ENCODE measurements around the gene ELAC2. TPM values are rescaled to one million over a fixed set of nuclear protein-coding genes. Genes with fewer than 3 reads are reported as not detected.

The ELAC2 gene
- total and polyA plus RNA-seq, 3 experiments from 2014 or later: 54.2 to 86.3 (median 84.5) TPM

GRCh38 chr17:12966413-12966812 is 51.4 kb downstream of the ELAC2 start:
- no peaks in the 10 kb centered on the region for H3K9me3 Mint-ChIP-seq
- POLR2A ChIA-PET: no interaction called here
- no peaks in the 10 kb centered on the region for H3K4me1 Mint-ChIP-seq
- no peaks in the 10 kb centered on the region for H3K36me3 Mint-ChIP-seq
- Histone ChIP-seq H3K4me3 (ENCODE audit: low read length) (no peak overlapping the region), H3K9me3 (ENCODE audit: low read length) (no peaks in the 10 kb centered on the region), H3K36me3 (ENCODE audit: insufficient read depth, low read length) (no peaks in the 10 kb centered on the region), H3K27me3 (ENCODE audit: insufficient read depth, low read length, poor library complexity, severe bottlenecking) (no peaks in the 10 kb centered on the region), H3K27ac (ENCODE audit: low read depth, low read length) (no peak overlapping the region), H3K4me1 (ENCODE audit: insufficient read depth, low read length) (no peaks in the 10 kb centered on the region)
- DNase-seq: no peak
- no peak overlapping the region for H3K4me3 Mint-ChIP-seq
- H3K27ac Mint-ChIP-seq: no peak overlapping the region
- CTCF ChIA-PET: no interaction called here
- peaks cover 13 to 32% of the 10 kb centered on the region in 2 donors for H3K27me3 Mint-ChIP-seq

- Histone ChIP-seq H3K4me3 (ENCODE audit: low read length) (no peak overlapping the region), H3K27me3 (ENCODE audit: insufficient read depth, low read length, poor library complexity, severe bottlenecking) (no peaks in the 10 kb centered on the region), H3K36me3 (ENCODE audit: insufficient read depth, low read length) (no peaks in the 10 kb centered on the region), H3K4me1 (ENCODE audit: insufficient read depth, low read length) (no peaks in the 10 kb centered on the region), H3K9me3 (ENCODE audit: low read length) (no peaks in the 10 kb centered on the region), H3K27ac (ENCODE audit: low read depth, low read length) (no peak overlapping the region)
- H3K27me3 Mint-ChIP-seq: peaks cover 13 to 30% of the 10 kb centered on the region in 2 donors
- no peaks in the 10 kb centered on the region for H3K9me3 Mint-ChIP-seq
- H3K4me1 Mint-ChIP-seq: no peaks in the 10 kb centered on the region
- no peak for DNase-seq
- no peak overlapping the region for H3K27ac Mint-ChIP-seq
- ChIA-PET POLR2A (no interaction called here), CTCF (no interaction called here)
- H3K36me3 Mint-ChIP-seq: no peaks in the 10 kb centered on the region
- H3K4me3 Mint-ChIP-seq: no peak overlapping the region
Measured at GRCh38 chr17:12965988-12966387, 51.8 kb downstream of the ELAC2 start.

- no peaks in the 10 kb centered on the region for H3K9me3 Mint-ChIP-seq
- H3K9me3 ChIP-seq (ENCODE audit: low read length): no peaks in the 10 kb centered on the region
- H3K27me3 ChIP-seq (ENCODE audit: insufficient read depth, low read length, poor library complexity, severe bottlenecking): no peaks in the 10 kb centered on the region
- H3K36me3 ChIP-seq (ENCODE audit: insufficient read depth, low read length): no peaks in the 10 kb centered on the region
- H3K27me3 Mint-ChIP-seq: peaks cover 10 to 23% of the 10 kb centered on the region in 2 donors
- no peak for DNase-seq
- ChIA-PET POLR2A (no interaction called here), CTCF (no interaction called here)
- no peak overlapping the region for H3K27ac ChIP-seq (ENCODE audit: low read depth, low read length)
- no peaks in the 10 kb centered on the region for H3K36me3 Mint-ChIP-seq
- no peaks in the 10 kb centered on the region for H3K4me1 Mint-ChIP-seq
- no peak overlapping the region for H3K27ac Mint-ChIP-seq
- H3K4me1 ChIP-seq (ENCODE audit: insufficient read depth, low read length): no peaks in the 10 kb centered on the region
- H3K4me3 Mint-ChIP-seq: no peak overlapping the region
- no peak overlapping the region for H3K4me3 ChIP-seq (ENCODE audit: low read length)
Measured at GRCh38 chr17:12964840-12965239, 53.0 kb downstream of the ELAC2 start.

- H3K4me1 ChIP-seq (ENCODE audit: insufficient read depth, low read length): no peaks in the 10 kb centered on the region
- Mint-ChIP-seq H3K27ac (no peak overlapping the region), H3K27me3 (peaks cover 7 to 16% of the 10 kb centered on the region in 2 donors), H3K4me3 (no peak overlapping the region), H3K36me3 (no peaks in the 10 kb centered on the region), H3K9me3 (no peaks in the 10 kb centered on the region), H3K4me1 (no peaks in the 10 kb centered on the region)
- ChIA-PET POLR2A (no interaction called here), CTCF (no interaction called here)
- no peaks in the 10 kb centered on the region for H3K36me3 ChIP-seq (ENCODE audit: insufficient read depth, low read length)
- H3K27ac ChIP-seq (ENCODE audit: low read depth, low read length): no peak overlapping the region
- no peaks in the 10 kb centered on the region for H3K27me3 ChIP-seq (ENCODE audit: insufficient read depth, low read length, poor library complexity, severe bottlenecking)
- no peak overlapping the region for H3K4me3 ChIP-seq (ENCODE audit: low read length)
- no peaks in the 10 kb centered on the region for H3K9me3 ChIP-seq (ENCODE audit: low read length)
- no peak for DNase-seq
Measured at GRCh38 chr17:12964162-12964561, 53.7 kb downstream of the ELAC2 start.

- H3K4me1 Mint-ChIP-seq: no peaks in the 10 kb centered on the region
- no peaks in the 10 kb centered on the region for H3K27me3 ChIP-seq (ENCODE audit: insufficient read depth, low read length, poor library complexity, severe bottlenecking)
- H3K9me3 ChIP-seq (ENCODE audit: low read length): no peaks in the 10 kb centered on the region
- no peaks in the 10 kb centered on the region for H3K36me3 Mint-ChIP-seq
- no peak overlapping the region for H3K4me3 Mint-ChIP-seq
- H3K9me3 Mint-ChIP-seq: peaks cover 0 to 1% (median 0%) of the 10 kb centered on the region in 5 donors
- no peak for DNase-seq
- H3K4me3 ChIP-seq (ENCODE audit: low read length): no peak overlapping the region
- H3K27me3 Mint-ChIP-seq: peaks cover 7 to 14% of the 10 kb centered on the region in 2 donors
- no peak overlapping the region for H3K27ac Mint-ChIP-seq
- H3K36me3 ChIP-seq (ENCODE audit: insufficient read depth, low read length): no peaks in the 10 kb centered on the region
- POLR2A ChIA-PET: no interaction called here
- no peaks in the 10 kb centered on the region for H3K4me1 ChIP-seq (ENCODE audit: insufficient read depth, low read length)
- no peak overlapping the region for H3K27ac ChIP-seq (ENCODE audit: low read depth, low read length)
- CTCF ChIA-PET: no interaction called here
Measured at GRCh38 chr17:12963505-12963904, 54.3 kb downstream of the ELAC2 start.

- H3K4me1 Mint-ChIP-seq: no peaks in the 10 kb centered on the region
- Histone ChIP-seq H3K27ac (ENCODE audit: low read depth, low read length) (no peak overlapping the region), H3K36me3 (ENCODE audit: insufficient read depth, low read length) (no peaks in the 10 kb centered on the region), H3K4me3 (ENCODE audit: low read length) (no peak overlapping the region), H3K4me1 (ENCODE audit: insufficient read depth, low read length) (no peaks in the 10 kb centered on the region), H3K27me3 (ENCODE audit: insufficient read depth, low read length, poor library complexity, severe bottlenecking) (no peaks in the 10 kb centered on the region), H3K9me3 (ENCODE audit: low read length) (no peaks in the 10 kb centered on the region)
- no peaks in the 10 kb centered on the region for H3K36me3 Mint-ChIP-seq
- ChIA-PET POLR2A (no interaction called here), CTCF (no interaction called here)
- H3K4me3 Mint-ChIP-seq: no peak overlapping the region
- no peak for DNase-seq
- no peak overlapping the region for H3K27ac Mint-ChIP-seq
- peaks cover 2 to 6% of the 10 kb centered on the region in 2 donors for H3K27me3 Mint-ChIP-seq
- H3K9me3 Mint-ChIP-seq: peaks cover 0 to 7% (median 6%) of the 10 kb centered on the region in 5 donors
Measured at GRCh38 chr17:12961655-12962054, 56.2 kb downstream of the ELAC2 start.

- Histone ChIP-seq H3K36me3 (ENCODE audit: insufficient read depth, low read length) (no peaks in the 10 kb centered on the region), H3K4me1 (ENCODE audit: insufficient read depth, low read length) (no peaks in the 10 kb centered on the region), H3K27me3 (ENCODE audit: insufficient read depth, low read length, poor library complexity, severe bottlenecking) (no peaks in the 10 kb centered on the region), H3K4me3 (ENCODE audit: low read length) (no peak overlapping the region), H3K9me3 (ENCODE audit: low read length) (no peaks in the 10 kb centered on the region), H3K27ac (ENCODE audit: low read depth, low read length) (no peak overlapping the region)
- Mint-ChIP-seq H3K9me3 (peaks cover 3 to 9% (median 6%) of the 10 kb centered on the region in 5 donors), H3K27ac (no peak overlapping the region), H3K27me3 (peaks cover 0 to 6% of the 10 kb centered on the region in 2 donors), H3K4me3 (no peak overlapping the region), H3K4me1 (no peaks in the 10 kb centered on the region), H3K36me3 (no peaks in the 10 kb centered on the region)
- ChIA-PET POLR2A (no interaction called here), CTCF (no interaction called here)
- no peak for DNase-seq
Measured at GRCh38 chr17:12959441-12959840, 58.4 kb downstream of the ELAC2 start.

- H3K9me3 Mint-ChIP-seq: peaks cover 3 to 9% (median 6%) of the 10 kb centered on the region in 5 donors
- peaks cover 0 to 6% of the 10 kb centered on the region in 2 donors for H3K27me3 Mint-ChIP-seq
- no peaks in the 10 kb centered on the region for H3K27me3 ChIP-seq (ENCODE audit: insufficient read depth, low read length, poor library complexity, severe bottlenecking)
- no peaks in the 10 kb centered on the region for H3K36me3 ChIP-seq (ENCODE audit: insufficient read depth, low read length)
- ChIA-PET CTCF (no interaction called here), POLR2A (no interaction called here)
- H3K9me3 ChIP-seq (ENCODE audit: low read length): no peaks in the 10 kb centered on the region
- no peak for DNase-seq
- H3K4me3 Mint-ChIP-seq: no peak overlapping the region
- H3K4me3 ChIP-seq (ENCODE audit: low read length): no peak overlapping the region
- H3K4me1 Mint-ChIP-seq: no peaks in the 10 kb centered on the region
- no peak overlapping the region for H3K27ac Mint-ChIP-seq
- H3K4me1 ChIP-seq (ENCODE audit: insufficient read depth, low read length): no peaks in the 10 kb centered on the region
- no peak overlapping the region for H3K27ac ChIP-seq (ENCODE audit: low read depth, low read length)
- no peaks in the 10 kb centered on the region for H3K36me3 Mint-ChIP-seq
Measured at GRCh38 chr17:12958786-12959185, 59.0 kb downstream of the ELAC2 start.

GRCh38 chr17:12955521-12955920 is 62.3 kb downstream of the ELAC2 start:
- H3K4me1 Mint-ChIP-seq: no peaks in the 10 kb centered on the region
- H3K27me3 ChIP-seq (ENCODE audit: insufficient read depth, low read length, poor library complexity, severe bottlenecking): no peaks in the 10 kb centered on the region
- no peak overlapping the region for H3K4me3 Mint-ChIP-seq
- DNase-seq: no peak
- ChIA-PET CTCF (no interaction called here), POLR2A (no interaction called here)
- H3K27me3 Mint-ChIP-seq: peaks cover 0 to 6% of the 10 kb centered on the region in 2 donors
- no peak overlapping the region for H3K27ac ChIP-seq (ENCODE audit: low read depth, low read length)
- H3K4me3 ChIP-seq (ENCODE audit: low read length): no peak overlapping the region
- no peaks in the 10 kb centered on the region for H3K4me1 ChIP-seq (ENCODE audit: insufficient read depth, low read length)
- no peak overlapping the region for H3K27ac Mint-ChIP-seq
- H3K9me3 Mint-ChIP-seq: peaks cover 3 to 9% (median 6%) of the 10 kb centered on the region in 5 donors
- no peaks in the 10 kb centered on the region for H3K36me3 ChIP-seq (ENCODE audit: insufficient read depth, low read length)
- no peaks in the 10 kb centered on the region for H3K9me3 ChIP-seq (ENCODE audit: low read length)
- no peaks in the 10 kb centered on the region for H3K36me3 Mint-ChIP-seq

Data from CD8-positive, alpha-beta memory T cell (primary cell).